ENCODE measurements around the gene DYNC2I2. TPM values are rescaled to one million over a fixed set of nuclear protein-coding genes. Genes with fewer than 3 reads are reported as not detected.

The DYNC2I2 gene
- total RNA-seq, 1 donor from 2014 or later = 128 TPM

- Mint-ChIP-seq H3K36me3 (ENCODE audit: low read depth) (peaks cover 7% of the 10 kb centered on the region), H3K27ac (ENCODE audit: unreplicated experiment) (no peak overlapping the region), H3K4me1 (peaks cover 5% of the 10 kb centered on the region), H3K27me3 (ENCODE audit: low read depth) (peaks cover 2% of the 10 kb centered on the region), H3K4me3 (peak overlapping the region; percentile 47), H3K9me3 (no peaks in the 10 kb centered on the region)
- no peak for TF ChIP-seq CTCF (conservative IDR thresholded peaks at IDR 0.05)
- DNase-seq (ENCODE audit: low read depth, low spot score) = no peak
Measured at GRCh38 chr9:128633601-128634000, 23.0 kb downstream of the DYNC2I2 start.

GRCh38 chr9:128633057-128633456, 23.6 kb downstream of the DYNC2I2 start:
- Mint-ChIP-seq H3K27ac (ENCODE audit: unreplicated experiment) (no peak overlapping the region), H3K9me3 (no peaks in the 10 kb centered on the region), H3K27me3 (ENCODE audit: low read depth) (peaks cover 2% of the 10 kb centered on the region), H3K36me3 (ENCODE audit: low read depth) (peaks cover 7% of the 10 kb centered on the region), H3K4me3 (peak overlapping the region; percentile 44), H3K4me1 (peaks cover 5% of the 10 kb centered on the region)
- no peak for TF ChIP-seq CTCF (conservative IDR thresholded peaks at IDR 0.05)
- DNase-seq (ENCODE audit: low read depth, low spot score) = no peak

- Mint-ChIP-seq H3K4me1 (peaks cover 5% of the 10 kb centered on the region), H3K4me3 (peak overlapping the region; percentile 44), H3K27me3 (ENCODE audit: low read depth) (peaks cover 2% of the 10 kb centered on the region), H3K36me3 (ENCODE audit: low read depth) (peaks cover 9% of the 10 kb centered on the region), H3K9me3 (no peaks in the 10 kb centered on the region), H3K27ac (ENCODE audit: unreplicated experiment) (no peak overlapping the region)
- TF ChIP-seq CTCF (conservative IDR thresholded peaks at IDR 0.05) = no peak
- DNase-seq (ENCODE audit: low read depth, low spot score) = no peak
Measured at GRCh38 chr9:128632486-128632885, 24.2 kb downstream of the DYNC2I2 start.

- Mint-ChIP-seq H3K27ac (ENCODE audit: unreplicated experiment) (no peak overlapping the region), H3K9me3 (no peaks in the 10 kb centered on the region), H3K4me3 (no peak overlapping the region), H3K36me3 (ENCODE audit: low read depth) (peaks cover 9% of the 10 kb centered on the region), H3K4me1 (peaks cover 5% of the 10 kb centered on the region), H3K27me3 (ENCODE audit: low read depth) (peaks cover 2% of the 10 kb centered on the region)
- TF ChIP-seq CTCF (conservative IDR thresholded peaks at IDR 0.05) = no peak
- DNase-seq (ENCODE audit: low read depth, low spot score) = no peak
Measured at GRCh38 chr9:128632066-128632465, 24.6 kb downstream of the DYNC2I2 start.

- H3K4me1 Mint-ChIP-seq = peaks cover 5% of the 10 kb centered on the region
- H3K36me3 Mint-ChIP-seq (ENCODE audit: low read depth) = peaks cover 9% of the 10 kb centered on the region
- H3K9me3 Mint-ChIP-seq = no peaks in the 10 kb centered on the region
- TF ChIP-seq CTCF (conservative IDR thresholded peaks at IDR 0.05) = no peak
- no peak for DNase-seq (ENCODE audit: low read depth, low spot score)
- no peak overlapping the region for H3K4me3 Mint-ChIP-seq
- H3K27ac Mint-ChIP-seq (ENCODE audit: unreplicated experiment) = no peak overlapping the region
- H3K27me3 Mint-ChIP-seq (ENCODE audit: low read depth) = peaks cover 2% of the 10 kb centered on the region
Measured at GRCh38 chr9:128631636-128632035, 25.0 kb downstream of the DYNC2I2 start.
